Stimulated activated CD8-positive, alpha-beta memory T cell treated with anti-CD3 and anti-CD28 coated beads, Interleukin-12 subunit alpha, Interleukin-12 subunit beta, amount 100 ng/mL, for 1 hour (primary cell): ENCODE measurements around the gene MYOZ2.
"Not testable (repeated sequence)": the region's sequence is repeated elsewhere in the genome, so short reads cannot be mapped to it uniquely, and the experiment has no call there.

Source experiments
- DNase-seq: peaks from one replicate; pipeline ENCODE4 v3.0.0-alpha.2; 2020; ENCODE audit warnings: low read depth

MYOZ2 gene

DNA sequence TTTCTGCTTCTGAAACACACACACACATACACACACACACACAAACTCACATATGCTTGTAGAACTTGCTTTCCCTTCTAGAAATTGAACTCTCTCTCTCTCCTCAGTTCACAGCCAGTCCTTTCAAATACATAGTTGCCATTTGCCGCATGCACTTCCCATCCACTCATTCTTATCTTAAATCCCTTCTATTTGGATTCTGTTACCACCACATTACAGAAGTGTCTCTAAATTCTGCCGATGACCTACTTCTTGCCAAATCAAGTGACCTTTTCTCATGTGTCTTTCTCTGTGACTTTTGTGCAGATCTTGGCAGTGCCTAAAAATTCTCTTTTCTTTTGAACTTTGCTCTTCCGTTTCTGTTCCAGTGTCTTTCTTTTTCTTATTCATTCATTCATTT lies 7.5 kb upstream of the MYOZ2 start:
- no peak for DNase-seq

DNA sequence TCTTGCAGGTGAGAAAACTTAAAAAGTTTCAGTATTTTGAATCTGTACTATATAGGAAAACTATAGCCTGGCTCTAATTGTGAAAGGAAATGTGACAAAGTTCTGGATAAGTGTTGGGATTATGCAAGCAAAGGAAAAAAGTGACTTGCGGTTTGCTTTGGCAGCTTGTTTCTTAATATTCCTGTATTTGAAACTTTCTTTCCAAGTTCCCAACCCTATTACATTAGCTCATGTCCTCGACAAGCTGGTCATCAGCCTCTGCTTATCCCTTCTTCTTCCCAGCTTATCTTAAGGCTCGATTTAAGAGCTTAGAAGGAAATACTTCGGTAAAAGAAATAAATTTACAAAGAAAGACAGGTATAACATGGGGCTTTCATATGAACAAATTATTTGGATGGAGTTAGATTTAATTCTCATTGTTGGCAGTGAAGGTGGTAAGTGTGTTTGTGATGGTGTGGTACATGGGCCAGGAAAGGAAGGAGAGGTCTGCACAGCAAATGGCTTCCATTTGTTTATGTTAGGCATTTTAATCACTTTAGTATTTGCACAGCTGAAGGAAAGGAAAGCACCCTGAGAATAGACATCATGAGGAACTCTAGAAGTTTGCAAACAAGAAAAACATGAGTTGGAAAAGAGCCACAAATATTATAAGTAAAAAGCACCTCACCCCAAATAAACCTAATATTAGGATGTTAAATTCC lies 5.1 kb upstream of the MYOZ2 start:
- no peak for DNase-seq

- DNase-seq, result no peak
Measured at GRCh38 chr4:119131164-119131563, 4.5 kb upstream of the MYOZ2 start.

DNA sequence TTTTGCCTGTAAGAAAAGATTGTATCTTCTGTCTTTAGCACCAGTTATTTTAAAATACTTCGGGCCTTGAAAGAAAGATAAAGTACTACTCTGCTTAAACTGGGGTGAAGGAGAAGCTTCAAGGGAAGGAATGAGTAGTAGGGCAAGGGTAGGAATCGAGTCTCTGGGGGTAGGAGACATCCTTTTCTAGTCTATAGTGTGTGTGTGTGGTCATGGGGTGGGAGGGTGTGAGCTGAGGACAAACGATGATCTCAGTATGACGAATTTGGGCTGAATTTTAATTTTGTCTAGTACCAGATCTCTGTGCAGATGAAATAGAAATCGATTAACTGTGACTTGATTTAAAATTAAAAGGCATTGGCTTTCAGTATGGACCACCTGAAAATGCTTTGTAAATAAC lies 3.3 kb upstream of the MYOZ2 start:
- no peak for DNase-seq

GRCh38 chr4:119136546-119136945 lies 914 bp downstream of the MYOZ2 start:
- no peak for DNase-seq

DNA sequence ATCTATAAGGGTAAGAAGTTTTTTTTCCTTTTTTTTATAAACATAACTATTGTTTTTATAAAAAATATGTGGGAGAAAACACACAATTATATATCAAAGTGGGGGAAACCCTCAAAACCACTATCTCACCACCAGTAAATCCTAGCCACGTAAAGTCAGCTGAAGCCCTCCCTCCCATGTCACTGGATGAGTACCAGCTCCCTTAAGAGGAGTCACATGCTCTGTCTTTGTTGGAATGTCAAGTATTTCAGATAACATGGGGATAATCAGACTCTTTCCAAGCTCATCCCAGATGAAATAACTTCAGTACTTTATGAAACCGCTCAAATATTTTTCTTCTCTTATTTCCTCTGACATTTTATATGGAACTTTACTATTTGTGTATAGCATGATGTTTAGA lies 2.4 kb downstream of the MYOZ2 start:
- DNase-seq, result no peak

- no peak for DNase-seq
Measured at GRCh38 chr4:119139311-119139710, 3.7 kb downstream of the MYOZ2 start.

GRCh38 chr4:119139822-119140252 lies 4.2 kb downstream of the MYOZ2 start:
- DNase-seq, result no peak

GRCh38 chr4:119141283-119141682 lies 5.7 kb downstream of the MYOZ2 start:
- not testable (repeated sequence) for DNase-seq

DNA sequence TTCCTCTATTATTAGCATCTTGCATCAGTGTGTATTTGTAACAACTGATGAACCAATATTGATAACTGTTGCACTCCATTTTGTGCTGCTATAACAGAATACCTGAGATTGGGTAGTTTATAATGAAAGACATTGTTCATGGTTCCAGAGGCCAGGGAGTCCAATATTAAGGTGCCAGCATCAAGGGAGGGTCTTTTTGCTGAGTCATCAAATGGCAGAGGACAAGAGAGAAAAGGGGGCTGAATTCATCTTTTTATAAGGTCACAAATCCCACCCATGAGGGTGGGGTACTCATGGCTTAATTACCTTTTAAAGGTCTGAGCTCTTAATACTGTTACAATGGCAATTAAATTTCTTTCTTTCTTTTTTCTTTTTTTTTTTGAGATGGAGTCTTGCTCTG lies 7.2 kb downstream of the MYOZ2 start:
- no peak for DNase-seq

DNA sequence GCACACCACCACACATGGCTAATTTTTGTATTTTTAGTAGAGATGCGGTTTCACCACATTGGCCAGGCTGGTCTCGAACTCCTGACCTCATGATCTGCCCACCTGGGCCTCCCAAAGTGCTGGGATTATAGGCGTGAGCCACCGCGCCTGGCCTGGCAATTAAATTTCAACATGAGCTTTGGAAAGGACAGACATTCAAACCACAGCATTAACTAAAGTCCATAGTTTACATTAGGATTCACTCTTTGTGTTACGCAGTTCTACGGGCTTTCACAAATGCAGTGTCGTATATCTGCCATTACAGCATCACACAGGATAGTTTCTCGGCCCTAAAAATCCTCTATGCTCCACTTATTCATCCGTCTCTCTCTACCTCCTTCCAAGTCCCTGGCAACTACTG lies 7.7 kb downstream of the MYOZ2 start:
- DNase-seq, result not testable (repeated sequence)

DNA sequence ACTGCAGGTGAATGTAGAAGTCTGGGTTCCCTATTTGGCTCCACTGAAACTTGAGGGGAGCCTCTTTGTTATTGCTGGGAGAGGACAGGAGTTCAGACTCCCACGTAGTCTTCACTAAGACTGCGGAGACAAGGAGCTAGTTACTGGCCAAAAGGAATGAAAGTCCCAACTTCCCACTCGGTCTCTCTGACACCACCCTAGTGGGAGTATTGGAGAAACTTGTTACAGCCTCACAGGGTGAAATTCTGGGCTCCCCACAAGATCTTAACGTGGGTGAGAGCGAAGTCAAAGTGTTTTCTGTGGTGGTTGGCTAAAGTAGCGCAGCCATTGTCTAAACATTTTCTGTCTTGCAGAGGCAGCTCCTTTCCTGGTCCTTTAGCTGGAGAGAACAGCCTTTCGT lies 13.5 kb downstream of the MYOZ2 start:
- no peak for DNase-seq

DNA sequence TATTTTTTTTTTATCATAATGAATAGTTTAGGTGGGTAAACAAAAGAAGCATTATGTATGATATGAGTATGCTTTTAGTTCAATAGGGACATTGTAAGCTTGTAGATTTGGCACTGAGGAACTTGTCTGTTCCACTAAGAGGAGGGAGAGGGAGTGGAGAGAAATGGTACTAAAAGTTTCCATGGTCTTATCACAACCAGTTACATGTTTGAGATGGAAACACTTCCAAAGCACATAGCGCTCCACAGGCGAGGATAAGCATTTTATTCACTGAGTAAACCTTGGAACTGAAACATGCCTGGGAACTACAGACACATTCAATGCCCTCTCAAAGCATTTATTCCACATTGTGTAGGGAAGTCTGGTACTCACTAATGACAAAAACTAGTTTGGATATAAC lies 15.5 kb downstream of the MYOZ2 start:
- no peak for DNase-seq

DNA sequence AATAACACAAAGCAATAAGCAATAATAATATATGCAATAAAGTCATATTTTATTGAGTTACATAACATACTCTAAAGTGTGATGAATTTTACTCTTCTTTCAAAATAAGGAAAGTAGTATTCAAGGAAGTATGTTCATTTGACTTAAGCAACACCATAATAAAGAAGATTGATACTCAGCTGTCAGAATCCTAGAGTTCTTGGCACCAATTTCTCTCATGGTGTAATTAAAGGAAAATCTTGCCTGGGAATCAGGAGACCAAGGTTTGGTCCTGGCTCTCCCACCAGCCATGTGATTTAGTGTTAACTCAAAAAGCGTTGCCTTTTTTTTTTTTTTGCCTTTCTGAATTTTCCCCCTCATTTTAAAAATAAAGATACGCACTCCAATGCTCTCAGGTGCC lies 17.1 kb downstream of the MYOZ2 start:
- no peak for DNase-seq

DNA sequence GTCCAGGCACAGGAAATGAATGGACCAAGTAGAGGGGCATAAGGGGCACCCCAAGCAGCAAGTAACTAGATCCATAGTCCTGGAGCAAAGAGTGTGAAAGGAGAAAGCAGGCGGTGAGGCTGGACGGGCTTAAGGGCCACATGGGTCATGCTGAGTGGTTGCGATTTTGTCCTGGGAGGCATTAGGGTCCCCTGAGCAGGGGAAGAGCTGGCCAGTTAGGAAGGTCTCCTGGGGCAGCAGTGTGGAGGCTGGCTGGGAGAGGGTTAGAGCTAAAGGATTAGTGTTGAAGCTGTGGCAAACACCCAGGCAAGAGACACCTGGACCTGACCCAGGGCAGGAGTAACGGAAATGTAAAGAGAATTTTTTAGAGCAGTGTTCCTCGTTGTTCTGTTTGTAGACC lies 26.5 kb downstream of the MYOZ2 start:
- DNase-seq, result no peak

GRCh38 chr4:119165767-119166166 lies 30.1 kb downstream of the MYOZ2 start:
- DNase-seq, result no peak

- no peak for DNase-seq
Measured at GRCh38 chr4:119170195-119170594, 34.6 kb downstream of the MYOZ2 start.

DNA sequence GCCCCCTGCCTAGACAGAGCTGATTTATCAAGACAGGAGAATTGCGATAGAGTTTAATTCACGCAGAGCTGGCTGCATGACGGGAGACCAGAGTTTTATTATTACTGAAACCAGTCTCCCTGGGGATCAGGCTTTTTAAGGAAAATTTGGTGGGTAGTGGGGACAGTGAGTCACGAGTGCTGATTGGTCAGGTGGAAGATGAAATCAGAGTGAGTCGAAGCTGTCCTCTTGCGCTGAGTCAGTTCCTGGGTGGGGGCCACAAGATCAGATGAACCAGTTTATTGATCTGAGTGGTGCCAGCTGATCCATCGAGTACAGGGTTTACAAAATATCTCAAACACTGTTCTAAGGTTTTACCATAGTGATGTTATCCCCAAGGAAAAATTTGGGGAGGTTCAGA lies 36.6 kb downstream of the MYOZ2 start:
- no peak for DNase-seq

DNA sequence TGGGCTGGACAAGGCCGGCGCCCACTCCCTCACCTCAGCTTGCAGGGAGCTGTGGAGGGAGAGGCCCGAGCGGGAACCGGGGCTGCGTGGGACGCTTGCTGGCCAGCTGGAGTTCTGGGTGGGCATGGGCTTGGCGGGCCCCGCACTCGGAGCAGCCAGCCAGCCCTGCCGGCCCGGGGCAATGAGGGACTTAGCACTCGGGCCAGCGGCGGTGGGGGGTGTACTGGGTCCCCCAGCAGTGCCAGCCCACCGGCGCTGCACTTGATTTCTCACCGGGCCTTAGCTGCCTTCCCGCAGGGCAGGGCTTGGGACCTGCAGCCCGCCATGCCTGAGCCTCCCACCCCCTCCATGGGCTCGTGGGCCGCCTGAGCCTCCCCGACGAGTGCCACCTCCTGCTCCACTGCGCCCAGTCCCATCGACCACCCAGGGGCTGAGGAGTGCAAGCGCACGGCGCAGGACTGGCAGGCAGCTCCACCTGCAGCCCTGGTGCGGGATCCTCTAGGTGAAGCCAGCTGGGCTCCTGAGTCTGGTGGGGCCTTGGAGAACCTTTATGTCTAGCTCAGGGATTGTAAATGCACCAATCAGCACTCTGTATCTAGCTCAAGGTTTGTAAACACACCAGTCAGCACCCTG lies 38.2 kb downstream of the MYOZ2 start:
- not testable (repeated sequence) for DNase-seq

DNA sequence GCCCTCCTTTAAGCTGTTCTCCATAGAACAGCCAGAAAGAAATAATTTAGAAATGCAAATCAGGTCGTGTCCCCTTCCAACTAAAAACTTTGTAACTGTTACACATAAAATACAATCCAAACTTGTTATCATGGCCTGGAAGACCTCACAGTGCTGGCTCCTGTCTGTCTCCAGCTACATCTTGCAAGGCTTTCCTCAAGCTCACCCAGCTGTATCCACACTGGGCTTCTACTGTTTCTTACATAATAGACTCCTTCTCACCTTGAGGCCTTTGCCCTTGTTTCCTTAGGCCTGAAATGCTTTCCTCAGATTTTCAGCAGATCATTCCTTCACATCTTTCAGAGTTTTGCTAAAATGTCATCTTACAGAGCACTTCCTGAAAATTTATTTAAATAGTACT lies 43.4 kb downstream of the MYOZ2 start:
- no peak for DNase-seq

GRCh38 chr4:119184128-119184527 lies 48.5 kb downstream of the MYOZ2 start:
- DNase-seq, result no peak

DNA sequence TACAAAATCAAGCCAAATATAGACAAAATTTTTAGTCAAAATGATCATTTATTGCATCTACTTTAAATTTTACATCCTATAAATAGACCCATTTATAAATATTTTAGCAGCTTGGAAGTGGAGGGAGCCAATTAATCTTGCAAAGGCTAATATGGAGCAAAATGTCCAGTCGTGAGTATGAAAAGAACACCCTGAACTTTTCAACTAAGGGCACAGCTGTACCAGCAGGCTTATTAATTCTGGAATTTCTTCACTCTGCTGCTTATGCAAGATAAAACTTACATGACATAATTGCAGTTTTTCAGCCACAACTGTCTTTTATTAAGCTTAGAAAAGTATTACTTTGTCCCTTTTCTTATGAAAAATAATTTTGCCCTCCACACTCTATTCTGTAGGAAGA lies 54.0 kb downstream of the MYOZ2 start:
- no peak for DNase-seq

- no peak for DNase-seq
Measured at GRCh38 chr4:119190354-119190753, 54.7 kb downstream of the MYOZ2 start.

- no peak for DNase-seq
Measured at GRCh38 chr4:119191505-119191904, 55.9 kb downstream of the MYOZ2 start.
